HFF-Myc (cell line): Measurements from ENCODE around the gene POLD1.
"Not testable (repeated sequence)": the region's sequence is repeated elsewhere in the genome, so short reads cannot be mapped to it uniquely, and the experiment has no call there.

Experiments
- DNase-seq: peaks from one replicate; pipeline ENCODE4 v3.0.0-alpha.2; 2011; ENCODE audit warnings: low read depth; ENCODE audit errors: extremely low read depth
- H3K4me3 ChIP-seq: replicated peaks from 2 replicates; pipeline ENCODE4 v1.5.1; 2011; ENCODE audit warnings: low read depth, mild to moderate bottlenecking, control low read depth, low read length
- CTCF ChIP-seq: IDR thresholded peaks from 2 replicates; pipeline ENCODE4 v1.5.1; 2012; ENCODE audit warnings: mild to moderate bottlenecking, low read depth, low read length, control low read depth; ENCODE audit errors: missing control alignments

The POLD1 gene

GRCh38 chr19:50384685-50385535, 763 bp downstream of the POLD1 start:
- H3K4me3 ChIP-seq = peak overlapping the region; percentile 60
- DNase-seq = no peak
- TF ChIP-seq CTCF = no peak

- no peak for TF ChIP-seq CTCF
These were observed 3.2 kb downstream of the POLD1 start for GRCh38 chr19:50387176-50387867.

GRCh38 chr19:50387868-50388245, 3.7 kb downstream of the POLD1 start:
- DNase-seq = no peak
- H3K4me3 ChIP-seq = no peak overlapping the region
- no peak for TF ChIP-seq CTCF

More at GRCh38 chr19:50387176-50387867, 3.2 kb downstream of the POLD1 start:
- no peak for DNase-seq
- no peak overlapping the region for H3K4me3 ChIP-seq

- not testable (repeated sequence) for DNase-seq, H3K4me3 ChIP-seq
These were observed 6.1 kb downstream of the POLD1 start for GRCh38 chr19:50390295-50390694.

GRCh38 chr19:50390952-50391351, 6.8 kb downstream of the POLD1 start:
- not testable (repeated sequence) for DNase-seq, H3K4me3 ChIP-seq

GRCh38 chr19:50392759-50393158, 8.6 kb downstream of the POLD1 start:
- DNase-seq = no peak
- no peak for TF ChIP-seq CTCF
- H3K4me3 ChIP-seq = no peak overlapping the region

- no peak for DNase-seq
- H3K4me3 ChIP-seq = no peak overlapping the region
- no peak for TF ChIP-seq CTCF
These were observed 9.4 kb downstream of the POLD1 start for GRCh38 chr19:50393589-50393988.
